HG03342 (cell line): Measurements from ENCODE around the gene MBP.

ENCODE experiments used
- ATAC-seq: cut with Tn5 transposase; IDR thresholded peaks from one replicate; pipeline ENCODE4 v1.9.1; 2021; ENCODE audit warnings: mild to moderate bottlenecking, moderate library complexity; ENCODE audit not compliant: unreplicated experiment

Gene MBP

DNA sequence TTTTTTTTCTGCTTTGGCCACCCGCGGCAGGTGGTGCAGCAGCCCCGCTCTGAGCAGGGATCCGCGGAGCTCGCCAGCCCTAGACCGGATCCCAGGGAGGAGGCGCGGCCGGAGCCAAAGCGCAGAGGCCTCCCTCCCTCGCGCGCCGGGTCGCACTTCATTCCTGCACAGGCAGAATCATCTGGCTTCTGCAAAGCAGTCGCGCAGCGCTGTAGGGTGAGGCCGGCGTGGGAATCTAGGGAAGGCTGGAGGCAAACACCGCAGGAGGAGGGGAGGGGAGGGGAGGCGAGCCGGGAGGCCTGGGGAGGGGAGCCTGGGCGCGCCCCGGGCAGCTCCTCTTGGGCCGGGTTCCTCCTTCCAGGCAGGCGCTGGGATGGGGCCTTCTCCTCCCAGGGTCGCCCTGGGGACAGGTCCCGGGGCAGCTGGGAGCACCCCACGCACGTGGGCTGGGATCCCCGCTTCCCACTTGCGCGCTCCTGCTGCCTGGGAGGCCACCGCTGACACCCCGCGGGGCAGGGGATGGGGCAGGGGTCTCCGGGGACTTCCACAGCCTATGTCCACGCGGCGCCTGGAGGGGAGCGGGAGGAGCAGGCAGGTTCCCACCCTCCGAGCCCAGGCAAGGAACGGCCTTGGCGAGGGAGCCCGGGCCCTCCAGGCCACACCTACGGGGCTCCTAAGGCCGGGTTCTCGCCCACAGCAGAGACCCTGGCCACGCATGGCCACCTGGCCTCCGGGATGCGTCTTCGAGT, 45.0 kb downstream of the MBP start:
- no peak for ATAC-seq

DNA sequence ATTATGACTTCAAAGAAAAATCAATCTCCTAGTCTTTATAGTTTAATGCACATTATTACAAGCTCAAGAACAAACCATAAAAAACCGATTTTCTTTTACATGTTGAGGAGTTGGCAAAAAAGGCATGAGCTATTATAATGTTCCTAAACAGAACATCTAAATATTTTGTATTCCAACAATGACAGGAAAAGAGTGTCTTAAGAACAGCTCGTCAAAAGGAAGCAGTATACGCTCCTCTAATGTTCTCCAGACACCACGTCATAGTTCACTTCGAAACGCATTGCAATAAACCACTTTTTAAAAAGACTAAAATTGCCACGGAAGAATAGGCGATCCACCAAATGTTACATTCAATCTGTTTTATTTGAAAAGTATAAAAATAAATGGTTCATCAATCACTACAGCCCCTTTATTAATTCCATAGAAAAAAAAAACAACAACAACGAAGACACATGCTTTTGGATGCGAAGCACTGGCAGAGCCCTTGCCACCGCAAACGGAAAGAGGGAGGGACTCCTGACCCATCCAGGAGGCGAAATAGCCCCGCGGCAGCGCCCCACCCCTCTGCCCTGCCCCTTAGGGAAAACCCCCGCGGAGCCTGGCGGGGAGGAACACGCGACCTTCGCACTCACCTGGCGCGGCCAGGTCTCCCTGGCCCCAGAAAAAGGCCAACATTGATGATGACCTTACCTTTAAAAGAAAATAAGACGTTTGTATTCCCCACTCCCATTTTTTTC, 45.8 kb downstream of the MBP start:
- no peak for ATAC-seq

DNA sequence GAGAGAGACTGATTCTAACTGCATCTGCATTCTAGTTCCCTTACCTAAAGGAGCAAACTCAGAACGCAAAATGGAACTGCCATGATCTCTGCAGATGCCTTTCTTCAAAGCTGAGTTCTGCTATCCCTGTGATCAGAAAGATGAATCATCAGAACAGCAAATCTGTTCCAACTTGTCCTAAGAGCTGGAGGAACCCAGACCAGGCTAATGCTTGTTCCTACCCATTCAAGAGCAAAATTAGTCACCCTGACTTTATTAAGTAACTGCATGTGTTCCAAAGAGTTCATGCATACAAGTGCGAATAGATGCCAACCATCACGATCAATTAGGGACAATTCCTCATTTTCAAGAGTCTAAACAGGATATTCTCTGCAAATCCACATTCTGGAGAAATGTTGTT, 46.5 kb downstream of the MBP start:
- ATAC-seq: no peak

DNA sequence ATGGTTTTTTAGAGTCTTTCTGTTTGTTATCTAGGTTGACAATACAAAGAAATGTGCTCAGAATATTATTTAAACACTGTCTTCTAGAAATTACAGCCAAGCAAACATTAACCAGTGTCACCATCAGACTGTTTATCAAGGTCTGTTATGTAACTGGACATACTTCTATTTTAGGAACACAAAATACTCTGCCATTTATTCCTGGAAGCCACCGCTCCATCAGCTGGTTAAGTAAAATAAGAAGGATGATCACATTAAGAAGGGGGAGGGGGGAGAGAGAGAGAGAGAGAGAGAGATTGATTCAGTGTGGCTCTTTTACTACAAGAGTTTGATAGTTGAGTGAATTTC, 47.9 kb downstream of the MBP start:
- no peak for ATAC-seq

DNA sequence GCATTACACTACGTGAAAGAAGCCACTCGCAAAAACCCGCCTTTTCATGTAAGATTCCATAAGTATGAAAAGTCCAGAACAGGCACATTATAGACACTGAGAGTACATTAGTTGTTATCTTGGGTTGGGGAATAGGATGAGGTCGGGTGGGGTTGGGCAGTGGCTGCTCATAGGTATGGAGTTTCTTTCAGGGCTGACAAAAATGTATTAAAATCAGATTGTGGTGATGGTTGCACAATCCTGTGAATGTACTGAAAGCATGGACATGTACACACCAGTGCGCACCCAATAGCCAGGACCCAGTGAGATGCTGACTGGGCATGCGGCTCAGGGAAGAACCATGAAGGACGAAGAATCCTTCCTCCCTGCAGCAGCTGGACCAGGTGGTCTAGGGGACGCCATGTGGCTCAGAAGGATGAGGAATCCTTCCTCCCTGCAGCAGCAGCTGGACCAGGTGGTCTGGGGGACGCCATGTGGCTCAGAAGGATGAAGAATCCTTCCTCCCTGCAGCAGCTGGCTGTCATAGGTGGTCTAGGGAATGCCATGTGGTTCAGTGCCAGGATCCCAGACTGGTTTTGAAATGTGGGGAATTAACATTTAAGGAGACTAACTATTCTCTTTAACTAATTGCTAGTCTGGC, 50.1 kb downstream of the MBP start:
- no peak for ATAC-seq

DNA sequence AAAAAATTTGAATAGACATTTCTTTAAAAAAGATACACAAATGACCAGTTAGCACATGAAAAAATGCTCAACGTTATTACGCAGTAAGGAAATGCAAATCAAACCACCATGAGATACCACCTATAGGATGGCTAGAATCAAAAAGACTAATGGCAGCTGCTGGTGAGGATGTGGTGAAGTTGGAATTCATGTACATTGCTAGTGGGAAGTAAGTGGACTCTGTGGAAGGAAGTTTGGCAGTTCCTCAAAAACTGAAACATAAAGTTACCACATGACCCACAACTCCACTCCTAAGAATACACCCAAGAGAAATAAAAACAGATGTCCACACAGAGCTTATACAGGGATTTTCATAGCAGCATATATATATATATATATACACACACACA, 51.2 kb downstream of the MBP start:
- no peak for ATAC-seq

DNA sequence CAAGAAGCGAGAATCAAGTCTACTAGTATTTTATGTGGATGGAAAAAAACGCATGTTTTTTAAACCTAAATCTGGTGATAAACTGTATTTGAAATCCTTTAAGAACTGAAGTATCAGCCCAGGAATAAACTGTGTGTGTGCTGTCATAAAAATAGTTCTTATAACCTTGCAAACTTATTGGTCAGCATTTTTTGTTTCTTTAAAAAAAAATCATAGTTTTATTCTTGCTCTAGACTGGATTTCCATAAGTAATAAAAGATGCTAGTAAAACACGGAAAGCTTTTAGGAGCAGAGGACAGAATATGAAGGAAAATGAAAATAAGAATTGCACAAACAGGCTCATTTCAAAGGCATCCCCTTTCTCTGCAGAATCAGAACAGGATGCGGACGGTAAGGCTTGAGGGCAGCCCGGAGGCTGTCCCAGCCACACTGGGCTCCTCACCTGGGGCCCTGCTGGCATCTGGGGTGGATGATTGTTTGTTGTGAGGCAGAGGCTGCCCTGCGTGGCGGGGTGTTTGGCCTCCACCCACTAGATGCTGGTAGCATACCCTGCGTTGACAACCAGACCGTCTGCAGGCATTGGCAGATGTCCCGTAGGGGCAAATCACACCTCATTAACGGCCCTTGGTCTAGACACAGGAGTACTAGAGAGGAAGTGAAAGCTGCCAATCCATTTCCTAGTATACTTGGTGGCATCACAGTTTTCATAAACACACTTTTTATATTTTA, 52.5 kb downstream of the MBP start:
- ATAC-seq: peak; percentile 84

DNA sequence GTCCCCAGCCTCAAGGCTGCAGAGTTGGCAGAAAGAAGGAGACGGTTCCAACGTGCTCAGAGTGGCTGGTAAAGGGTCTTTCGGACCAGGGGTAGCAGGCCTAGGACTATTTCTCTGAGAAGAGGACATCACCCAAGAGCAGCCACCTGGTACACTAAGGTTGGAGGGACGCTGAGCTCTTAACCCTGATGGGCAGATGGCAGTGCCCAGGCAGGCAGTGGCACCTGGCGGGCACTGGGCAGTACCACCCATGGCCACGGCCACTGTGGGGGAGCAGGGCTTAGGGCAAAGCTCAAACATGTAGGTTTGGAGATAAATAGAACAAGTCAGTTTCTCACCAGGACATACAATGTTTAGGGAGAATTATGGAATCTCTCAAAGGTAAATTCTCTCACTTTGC, 53.5 kb downstream of the MBP start:
- ATAC-seq: no peak

DNA sequence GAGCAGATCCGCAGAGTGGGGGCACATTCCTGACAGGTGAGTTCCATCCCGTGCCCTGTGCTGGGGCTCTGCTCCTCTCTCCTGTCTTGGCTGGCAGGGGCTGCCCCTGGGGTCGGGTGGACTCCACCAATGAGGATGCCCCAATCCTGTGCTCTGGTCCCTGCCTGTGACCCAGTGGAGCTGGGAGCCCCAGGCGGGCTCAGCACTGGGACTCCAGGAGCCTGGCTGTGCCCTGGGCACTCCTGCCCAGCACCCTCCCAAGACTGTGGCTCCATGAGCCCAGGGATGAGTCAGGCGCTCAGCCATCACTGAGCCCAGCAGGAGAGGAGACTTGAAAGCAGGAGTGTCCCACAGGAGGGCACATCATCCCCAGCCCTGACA, 53.9 kb downstream of the MBP start:
- ATAC-seq: no peak

DNA sequence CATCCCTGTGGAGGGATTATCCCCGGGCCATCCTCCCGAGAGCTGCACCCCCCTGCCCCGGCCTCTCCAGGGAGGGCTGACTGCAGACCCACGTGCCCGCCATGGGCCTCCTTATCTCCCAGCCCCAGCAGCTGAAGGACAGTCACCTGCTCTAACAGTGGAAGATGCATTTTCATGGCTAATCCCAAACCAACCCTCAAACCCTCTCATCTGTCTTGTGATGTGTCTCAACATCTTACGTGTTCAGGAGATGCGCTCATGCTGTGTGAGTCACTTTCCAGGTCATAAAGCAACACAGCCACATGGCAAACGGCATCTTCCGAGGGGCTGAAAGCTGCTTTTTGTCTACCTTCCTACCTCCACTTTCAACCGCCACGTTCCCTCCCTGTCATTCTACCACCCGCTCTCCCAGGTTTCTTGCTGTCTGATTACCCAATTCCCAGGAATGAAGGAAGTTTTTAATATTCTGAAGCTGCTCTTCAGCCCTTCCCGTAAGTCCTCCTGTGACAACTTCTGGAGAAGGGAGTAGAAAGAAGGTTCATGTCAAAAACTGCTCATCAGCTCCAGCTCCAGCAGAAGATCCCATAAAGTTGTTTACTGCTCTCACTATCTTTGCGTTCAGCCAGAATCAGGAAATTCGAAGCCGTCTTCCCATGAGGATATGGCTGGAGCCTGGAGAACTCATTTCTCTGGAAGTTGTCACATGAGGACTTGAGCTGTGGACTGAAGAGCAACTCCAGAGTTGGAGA, 54.5 kb downstream of the MBP start:
- no peak for ATAC-seq

DNA sequence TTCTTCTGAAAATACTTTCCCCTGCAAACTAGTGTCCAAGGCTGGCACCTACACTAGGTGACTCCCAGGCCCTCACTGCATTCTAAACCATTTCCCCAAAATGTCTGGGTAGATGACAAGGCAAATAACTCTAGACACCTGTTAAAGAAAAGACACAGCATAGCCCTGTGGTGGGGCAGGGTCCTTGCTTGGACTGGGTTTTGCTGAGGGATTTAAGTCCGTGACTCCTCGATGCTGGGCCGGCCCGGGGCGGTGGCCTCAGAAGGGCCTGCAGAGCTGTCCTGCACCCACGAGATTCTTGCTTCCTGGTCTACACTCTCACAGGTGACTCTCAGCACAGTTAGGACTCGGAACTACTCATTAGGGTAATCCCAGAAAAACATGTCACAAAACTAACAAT, 55.2 kb downstream of the MBP start:
- ATAC-seq: no peak

DNA sequence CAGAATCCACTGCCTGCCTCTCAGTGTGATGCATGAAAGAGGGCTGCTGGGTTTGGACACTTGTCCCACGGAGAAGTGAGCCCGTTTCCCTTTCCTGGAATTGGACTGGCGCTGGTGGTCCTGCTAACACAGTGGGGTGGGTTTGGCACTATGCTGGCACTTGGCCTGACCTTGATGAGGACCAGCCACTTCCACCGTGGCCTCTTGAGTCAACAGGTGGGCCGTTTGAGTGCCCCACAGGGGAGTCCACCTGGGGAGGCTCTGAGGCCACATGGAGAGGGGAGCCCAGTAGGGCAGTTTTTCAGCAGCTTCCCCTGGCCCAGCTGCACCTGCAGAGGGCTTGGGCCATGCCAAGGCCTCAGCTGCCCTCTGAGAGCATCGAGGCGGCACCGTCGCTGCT, 56.5 kb downstream of the MBP start:
- ATAC-seq: no peak

DNA sequence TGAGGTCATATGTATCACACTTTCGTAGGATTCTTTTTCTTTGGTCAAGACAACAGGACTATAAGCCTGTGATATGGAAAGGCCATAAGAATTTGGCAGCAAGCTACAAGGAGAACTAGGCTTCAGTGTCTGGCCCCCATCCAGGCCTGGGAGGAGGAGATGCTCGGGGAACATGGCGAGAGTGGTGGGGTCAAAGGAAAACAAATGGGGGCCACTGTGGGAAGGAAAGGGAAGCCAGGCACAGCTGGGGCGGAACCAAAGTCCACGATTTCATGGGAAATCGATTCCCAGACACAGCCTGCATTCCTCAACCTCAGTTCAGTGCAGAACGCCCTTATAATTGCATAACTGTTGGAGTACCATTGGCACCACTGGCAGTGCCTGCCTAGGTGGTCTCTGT, 58.2 kb downstream of the MBP start:
- ATAC-seq: no peak

DNA sequence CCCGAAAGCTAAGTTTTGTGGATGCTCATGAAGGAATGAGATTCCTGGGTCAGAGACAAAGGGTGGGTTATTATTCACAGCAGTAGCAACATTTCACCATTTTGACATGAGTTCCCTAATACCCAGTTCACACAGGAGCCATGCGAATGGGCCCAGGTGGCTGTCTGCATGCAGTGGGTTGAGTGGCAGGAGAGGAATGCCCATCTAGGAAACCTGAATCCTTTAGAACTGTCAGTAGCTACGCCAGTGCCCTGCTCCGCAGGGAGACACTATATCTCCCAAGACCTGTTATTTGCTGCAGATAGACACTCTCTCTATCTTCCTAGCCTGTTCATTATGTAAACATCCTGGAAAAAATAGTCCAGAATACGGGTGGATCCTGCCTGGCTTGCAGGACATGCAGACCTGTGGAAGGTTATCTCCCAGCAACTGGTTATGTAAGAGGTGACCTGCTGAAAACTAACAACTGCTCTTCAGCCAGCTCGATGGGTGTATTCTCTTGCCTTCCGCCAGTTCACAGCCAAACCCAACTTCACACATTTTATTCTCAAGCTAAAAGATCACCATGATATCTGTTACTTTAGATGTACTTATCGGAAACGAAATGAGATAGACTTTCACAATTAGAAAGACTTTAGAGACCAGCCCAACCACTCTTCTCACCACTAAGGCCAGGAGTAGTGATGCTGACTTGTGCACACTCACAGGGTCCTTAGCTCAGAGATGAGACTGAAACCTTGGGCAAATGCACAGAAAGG, 59.1 kb downstream of the MBP start:
- ATAC-seq: no peak

DNA sequence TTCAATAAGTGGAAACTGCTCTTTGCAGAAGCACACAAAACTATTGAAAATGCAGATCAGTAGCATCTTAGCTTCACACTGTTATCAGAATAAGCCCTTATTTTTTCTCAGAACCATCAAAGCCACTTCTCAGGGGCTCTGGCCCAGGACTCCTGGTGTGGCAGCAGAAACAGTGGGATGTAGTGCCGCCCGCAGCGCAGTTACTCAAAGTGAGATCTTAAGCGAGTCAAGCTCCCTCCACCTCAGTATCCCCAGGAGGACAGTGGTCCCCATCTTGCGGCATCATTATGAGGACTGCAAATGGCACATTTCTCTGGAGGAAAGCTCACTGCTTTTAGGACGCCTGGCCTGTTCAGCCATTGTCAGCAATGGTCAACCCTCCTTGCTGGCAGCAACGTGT, 60.0 kb downstream of the MBP start:
- no peak for ATAC-seq

DNA sequence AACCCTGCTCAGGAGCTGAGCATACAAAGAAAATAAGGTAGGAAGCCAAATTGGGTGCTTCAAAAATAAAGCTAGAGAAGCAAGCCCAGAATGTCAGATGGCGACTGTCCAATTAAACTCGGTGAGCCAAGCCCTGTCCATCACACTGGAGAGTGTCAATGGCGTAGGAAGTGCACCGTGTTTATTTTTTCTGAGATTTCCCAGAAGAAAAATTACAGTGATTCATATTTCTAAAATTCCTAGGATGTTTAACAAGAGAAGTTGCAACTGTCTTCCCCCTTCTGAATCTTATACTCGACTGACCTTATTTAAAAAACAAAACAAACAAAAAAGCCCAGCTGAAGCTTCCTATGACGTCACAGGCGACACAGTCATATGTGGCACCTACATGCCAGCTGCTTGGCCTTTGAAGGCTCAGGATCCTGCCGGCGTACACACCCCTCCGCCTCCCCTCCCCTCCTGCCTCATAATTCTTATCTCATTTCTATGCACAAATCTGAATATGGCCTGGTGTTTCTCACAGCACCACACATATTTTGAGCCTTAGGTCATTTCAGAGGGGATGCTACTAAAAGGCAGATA, 60.8 kb downstream of the MBP start:
- no peak for ATAC-seq

DNA sequence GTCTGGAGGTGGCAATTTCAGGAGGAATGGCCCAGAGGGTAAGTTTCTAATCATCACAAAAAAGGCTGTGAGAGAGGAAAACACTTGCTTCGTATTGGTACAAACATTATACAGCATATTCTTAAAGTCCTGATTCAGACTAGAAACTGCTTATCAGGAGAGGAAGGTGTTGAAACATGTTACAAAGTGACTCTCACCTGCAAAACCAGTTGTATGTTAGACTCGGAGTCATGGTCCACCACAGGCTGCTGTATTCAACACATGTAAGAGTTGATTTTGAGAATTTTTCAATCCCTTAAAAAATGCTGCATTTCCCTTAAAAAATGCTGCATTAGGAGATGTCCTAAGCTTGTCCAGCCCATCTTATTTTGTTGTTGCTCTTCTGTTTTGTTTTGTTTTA, 61.5 kb downstream of the MBP start:
- ATAC-seq: no peak

DNA sequence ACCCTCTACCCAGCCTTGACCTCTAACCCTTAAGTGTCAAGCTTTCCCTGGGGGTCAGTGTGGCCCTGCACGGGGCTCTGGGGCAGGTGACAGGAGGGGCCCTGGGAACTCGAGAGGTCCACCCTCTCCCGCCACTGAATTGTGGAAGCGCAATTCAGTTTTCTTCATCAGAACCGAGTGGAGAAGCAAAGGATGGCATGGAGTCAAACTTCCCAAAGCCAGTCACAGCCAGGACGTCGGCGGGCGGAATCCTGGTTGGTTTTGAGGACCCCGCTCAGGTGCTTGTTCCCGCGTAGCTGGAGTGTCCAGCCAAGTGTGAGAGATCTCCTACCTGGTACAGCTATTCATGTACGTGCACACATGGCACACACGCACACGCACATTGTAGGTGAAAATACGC, 62.0 kb downstream of the MBP start:
- no peak for ATAC-seq

DNA sequence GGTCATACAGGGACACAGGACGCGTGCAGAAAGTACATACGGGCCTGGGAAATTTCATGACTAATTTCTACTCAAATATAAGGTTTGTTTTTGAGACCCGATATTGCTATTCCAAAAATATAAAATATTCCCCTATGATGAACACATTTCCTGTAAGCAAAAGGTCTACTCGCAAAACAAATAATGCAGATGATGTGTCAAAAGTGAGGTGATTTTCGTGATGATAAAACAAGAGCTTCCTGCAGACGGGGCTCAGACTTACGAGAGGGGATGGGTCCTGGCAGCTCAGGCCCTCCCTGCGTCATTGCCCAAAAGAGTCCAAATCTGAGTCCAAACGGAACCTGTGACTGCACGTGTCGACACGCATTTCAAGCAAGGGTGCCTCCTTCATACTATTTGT, 62.7 kb downstream of the MBP start:
- ATAC-seq: no peak

DNA sequence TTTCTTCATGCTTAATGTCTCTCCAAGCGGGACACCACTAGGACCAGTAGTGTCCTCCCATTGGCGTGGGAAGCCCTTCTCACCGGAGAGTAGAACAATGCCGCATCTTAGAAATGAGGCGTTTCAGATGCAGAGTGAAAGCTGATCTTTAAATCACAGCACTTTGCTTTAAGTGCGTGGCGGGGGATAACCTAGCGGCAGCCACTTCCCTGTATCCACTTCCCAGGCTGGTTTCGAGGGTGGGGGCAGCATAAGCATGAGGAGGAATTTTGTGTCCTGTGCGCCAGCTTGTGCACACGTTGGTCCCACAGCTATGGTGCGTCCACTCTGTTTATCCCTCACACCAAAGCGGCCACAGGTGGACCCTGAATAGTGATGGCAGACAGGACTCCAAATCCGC, 63.1 kb downstream of the MBP start:
- ATAC-seq: no peak
